IPS-20b (cell line): ENCODE measurements around the gene DDIAS.
"Not testable (repeated sequence)": the region's sequence is repeated elsewhere in the genome, so short reads cannot be mapped to it uniquely, and the experiment has no call there.

Experiments used
- H3K27ac ChIP-seq: one replicate; pipeline ENCODE4 v1.5.1; 2013; ENCODE audit warnings: low read length
- H3K27me3 ChIP-seq: 2 replicates; pipeline ENCODE4 v1.6.1; 2013; ENCODE audit warnings: mild to moderate bottlenecking, low read length, inconsistent platforms; ENCODE audit not compliant: insufficient read depth
- H3K36me3 ChIP-seq: 2 replicates; pipeline ENCODE4 v1.6.1; 2013; ENCODE audit warnings: low read depth, mild to moderate bottlenecking, inconsistent platforms, low read length, moderate library complexity; ENCODE audit not compliant: insufficient read depth
- H3K4me1 ChIP-seq: 2 replicates; pipeline ENCODE4 v1.6.1; 2013; ENCODE audit warnings: mild to moderate bottlenecking, control low read depth, inconsistent platforms, low read length, moderate library complexity; ENCODE audit not compliant: insufficient read depth
- H3K4me3 ChIP-seq: 2 replicates; pipeline ENCODE4 v1.5.1; 2013; ENCODE audit warnings: mild to moderate bottlenecking, low read length, inconsistent platforms
- H3K9ac ChIP-seq: 2 replicates; pipeline ENCODE4 v1.6.1; 2013; ENCODE audit warnings: low read depth, mild to moderate bottlenecking, inconsistent platforms, low read length, moderate library complexity
- H3K9me3 ChIP-seq: 2 replicates; pipeline ENCODE4 v1.6.1; 2013; ENCODE audit warnings: mild to moderate bottlenecking, low read depth, low read length, inconsistent platforms; ENCODE audit not compliant: insufficient read depth

Gene DDIAS

GRCh38 chr11:82955736-82956453 lies 54.4 kb downstream of the DDIAS start:
- peak overlapping the region; percentile 48; the same call in 1 of the 2 replicates for H3K9ac ChIP-seq
- not testable (repeated sequence) for H3K4me1 ChIP-seq, H3K36me3 ChIP-seq, H3K27me3 ChIP-seq, H3K9me3 ChIP-seq
- H3K27ac ChIP-seq, result peak overlapping the region; percentile 71
- peak overlapping the region; percentile 38 for H3K4me3 ChIP-seq

GRCh38 chr11:82959987-82960778 lies 58.6 kb downstream of the DDIAS start:
- Histone ChIP-seq H3K4me1 (peaks cover 8% of the 10 kb centered on the region; the same call in 1 of the 2 replicates), H3K27ac (no peak overlapping the region), H3K27me3 (no peaks in the 10 kb centered on the region), H3K9me3 (no peaks in the 10 kb centered on the region; the same call in 1 of the 2 replicates), H3K9ac (no peak overlapping the region), H3K36me3 (no peaks in the 10 kb centered on the region), H3K4me3 (no peak overlapping the region)

GRCh38 chr11:82960779-82961143 lies 59.2 kb downstream of the DDIAS start:
- no peaks in the 10 kb centered on the region for H3K27me3 ChIP-seq
- no peak overlapping the region for H3K9ac ChIP-seq
- no peaks in the 10 kb centered on the region; the same call in 1 of the 2 replicates for H3K9me3 ChIP-seq
- H3K36me3 ChIP-seq, result no peaks in the 10 kb centered on the region
- H3K4me1 ChIP-seq, result peaks cover 5% of the 10 kb centered on the region; the same call in 1 of the 2 replicates
- no peak overlapping the region for H3K27ac ChIP-seq
- H3K4me3 ChIP-seq, result no peak overlapping the region

- not testable (repeated sequence) for H3K27me3 ChIP-seq, H3K4me1 ChIP-seq, H3K9ac ChIP-seq, H3K9me3 ChIP-seq, H3K27ac ChIP-seq, H3K36me3 ChIP-seq, H3K4me3 ChIP-seq
These were observed 60.5 kb downstream of the DDIAS start for GRCh38 chr11:82962021-82962420.

- Histone ChIP-seq H3K9me3 (no peaks in the 10 kb centered on the region), H3K27ac (no peak overlapping the region), H3K27me3 (no peaks in the 10 kb centered on the region), H3K4me1 (no peaks in the 10 kb centered on the region), H3K4me3 (no peak overlapping the region), H3K36me3 (no peaks in the 10 kb centered on the region), H3K9ac (no peak overlapping the region)
These were observed 65.8 kb downstream of the DDIAS start for GRCh38 chr11:82967381-82967780.

- Histone ChIP-seq H3K27me3 (no peaks in the 10 kb centered on the region), H3K9ac (no peak overlapping the region), H3K36me3 (no peaks in the 10 kb centered on the region), H3K4me1 (no peaks in the 10 kb centered on the region), H3K4me3 (no peak overlapping the region), H3K27ac (no peak overlapping the region), H3K9me3 (no peaks in the 10 kb centered on the region)
These were observed 68.3 kb downstream of the DDIAS start for GRCh38 chr11:82969811-82970210.

- not testable (repeated sequence) for H3K27me3 ChIP-seq, H3K9me3 ChIP-seq, H3K27ac ChIP-seq, H3K36me3 ChIP-seq, H3K9ac ChIP-seq, H3K4me3 ChIP-seq, H3K4me1 ChIP-seq
These were observed 69.1 kb downstream of the DDIAS start for GRCh38 chr11:82970507-82971083.

- H3K9me3 ChIP-seq, H3K27ac ChIP-seq, H3K27me3 ChIP-seq, H3K9ac ChIP-seq, H3K36me3 ChIP-seq, H3K4me1 ChIP-seq, H3K4me3 ChIP-seq: not testable (repeated sequence)
These were observed 70.0 kb downstream of the DDIAS start for GRCh38 chr11:82971519-82971946.

- Histone ChIP-seq H3K9ac (no peak overlapping the region), H3K4me1 (no peaks in the 10 kb centered on the region), H3K27me3 (no peaks in the 10 kb centered on the region)
These were observed 70.6 kb downstream of the DDIAS start for GRCh38 chr11:82972103-82972502.

GRCh38 chr11:82974135-82974534 lies 72.6 kb downstream of the DDIAS start:
- no peak overlapping the region for H3K27ac ChIP-seq
- H3K4me1 ChIP-seq, result no peaks in the 10 kb centered on the region

More at GRCh38 chr11:82972103-82972502, 70.6 kb downstream of the DDIAS start:
- Histone ChIP-seq H3K4me3 (no peak overlapping the region), H3K9me3 (no peaks in the 10 kb centered on the region), H3K36me3 (no peaks in the 10 kb centered on the region), H3K27ac (no peak overlapping the region)

GRCh38 chr11:82974851-82975250 lies 73.3 kb downstream of the DDIAS start:
- Histone ChIP-seq H3K4me1 (no peaks in the 10 kb centered on the region), H3K36me3 (no peaks in the 10 kb centered on the region), H3K27me3 (no peaks in the 10 kb centered on the region), H3K9me3 (no peaks in the 10 kb centered on the region), H3K4me3 (no peak overlapping the region), H3K27ac (no peak overlapping the region), H3K9ac (no peak overlapping the region)

More at GRCh38 chr11:82974135-82974534, 72.6 kb downstream of the DDIAS start:
- H3K4me3 ChIP-seq, result no peak overlapping the region
- H3K9ac ChIP-seq, result no peak overlapping the region
- no peaks in the 10 kb centered on the region for H3K36me3 ChIP-seq
- H3K27me3 ChIP-seq, result no peaks in the 10 kb centered on the region
- no peaks in the 10 kb centered on the region for H3K9me3 ChIP-seq

- no peak overlapping the region for H3K27ac ChIP-seq
- H3K4me1 ChIP-seq, result no peaks in the 10 kb centered on the region
- no peaks in the 10 kb centered on the region for H3K9me3 ChIP-seq
- no peaks in the 10 kb centered on the region for H3K27me3 ChIP-seq
- H3K9ac ChIP-seq, result no peak overlapping the region
- no peaks in the 10 kb centered on the region for H3K36me3 ChIP-seq
- no peak overlapping the region for H3K4me3 ChIP-seq
These were observed 74.3 kb downstream of the DDIAS start for GRCh38 chr11:82975882-82976281.
